PC-3 (cell line): ENCODE data around the gene SLC7A10. TPM values are rescaled to one million over a fixed set of nuclear protein-coding genes. Genes with fewer than 3 reads are reported as not detected.

Experiments used
- ATAC-seq: fragments of 200-7000 bp; cut with Tn5 transposase; 2 replicates; pipeline ENCODE4 v1.9.1; 2020; ENCODE audit warnings: mild to moderate bottlenecking, moderate library complexity
- BruUV-seq: library from RNA; stranded (reverse); fragments of 400-500 nt; replicated peaks from 2 replicates; lab custom pipeline; 2021; lab: Mats Ljungman, UMichigan
- CTCF ChIA-PET: fragments of 300-600 bp; sonication (Branson Sonifier 250); formaldehyde crosslinking; loops from one replicate; lab custom pipeline; 2022; ENCODE audit warnings: antibody characterized with exemption; lab: Charles Lee
- POLR2A ChIA-PET: fragments of 300-600 bp; sonication (Branson Sonifier 250); formaldehyde crosslinking; loops from one replicate; lab custom pipeline; 2022; ENCODE audit warnings: antibody characterized with exemption; ENCODE audit not compliant: unreplicated experiment; lab: Charles Lee
- DNase-seq: peaks from one replicate; pipeline ENCODE4 v3.0.0-alpha.2; 2015
- H2AFZ ChIP-seq: fragments of 300-600 bp; sonication (generic); 2 replicates; pipeline ENCODE4 v1.6.0; 2016; ENCODE audit warnings: antibody characterized with exemption, low read length
- H3F3A ChIP-seq: fragments of 300-600 bp; sonication (generic); one replicate; pipeline ENCODE4 v1.6.0; 2017; ENCODE audit warnings: antibody characterized with exemption, low read length, control low read depth, mild to moderate bottlenecking; ENCODE audit not compliant: unreplicated experiment
- H3K27ac ChIP-seq: fragments of 300-600 bp; sonication (generic); 2 replicates; pipeline ENCODE4 v1.5.1; 2016; ENCODE audit warnings: mild to moderate bottlenecking, low read length
- H3K27me3 ChIP-seq: fragments of 300-600 bp; sonication (generic); 2 replicates; pipeline ENCODE4 v1.6.1; 2016; ENCODE audit warnings: low read length, mixed read lengths
- H3K36me3 ChIP-seq: fragments of 300-600 bp; sonication (generic); 2 replicates; pipeline ENCODE4 v1.6.1; 2016; ENCODE audit warnings: low read depth, mixed run types, low read length, mixed read lengths
- H3K4me1 ChIP-seq: fragments of 300-600 bp; sonication (generic); 2 replicates; pipeline ENCODE4 v1.5.1; 2016; ENCODE audit warnings: low read length; ENCODE audit not compliant: insufficient read depth
- H3K4me2 ChIP-seq: fragments of 300-600 bp; sonication (generic); 2 replicates; pipeline ENCODE4 v1.6.0; 2016; ENCODE audit warnings: low read length
- H3K4me3 ChIP-seq: fragments of 300-600 bp; sonication (generic); 2 replicates; pipeline ENCODE4 v1.5.1; 2016; ENCODE audit warnings: mild to moderate bottlenecking, low read length, mixed read lengths
- H3K79me2 ChIP-seq: fragments of 300-600 bp; sonication (generic); 2 replicates; pipeline ENCODE4 v1.6.1; 2017; ENCODE audit warnings: low read length, mixed read lengths
- H3K9ac ChIP-seq: fragments of 300-600 bp; sonication (generic); 2 replicates; pipeline ENCODE4 v1.6.0; 2016; ENCODE audit warnings: mild to moderate bottlenecking, low read length
- H3K9me2 ChIP-seq: fragments of 300-600 bp; sonication (generic); replicated peaks from 2 replicates; pipeline ENCODE4 v1.6.1; 2016; ENCODE audit warnings: mixed run types, low read length, mixed read lengths
- H3K9me3 ChIP-seq: fragments of 300-600 bp; sonication (generic); 2 replicates; pipeline ENCODE4 v1.6.1; 2016; ENCODE audit warnings: low read length, mixed read lengths
- H4K20me1 ChIP-seq: fragments of 300-600 bp; sonication (generic); 2 replicates; pipeline ENCODE4 v1.6.1; 2016; ENCODE audit warnings: low read length, mixed read lengths
- EZH2 ChIP-seq: fragments of 300-600 bp; sonication (generic); IDR thresholded peaks from one replicate; pipeline ENCODE4 v1.6.1; 2017; ENCODE audit warnings: antibody characterized with exemption, mild to moderate bottlenecking, low read length; ENCODE audit not compliant: unreplicated experiment
- EZH2phosphoT487 ChIP-seq: fragments of 300-600 bp; sonication (generic); IDR thresholded peaks from 2 replicates; pipeline ENCODE4 v1.6.1; 2018; ENCODE audit warnings: mild to moderate bottlenecking, antibody characterized with exemption, low read length, borderline replicate concordance
- intact Hi-C: fragments of 100-400 bp; cut with micrococcal nuclease; formaldehyde crosslinking; loops from 2 replicates; pipeline ENCODE4 v1.9.0; 2023
- total RNA-seq: library from RNA; depleted of rRNA; stranded (reverse); fragments of >200 nt; gene quantifications from 2 replicates; pipeline ENCODE4 v1.2.3, GENCODE V29; 2014
- TF ChIP-seq, protein P1 (sequence below): fragments of 300-600 bp; sonication (generic); conservative IDR thresholded peaks from 2 replicates; pipeline ENCODE4 v1.5.1; 2017; ENCODE audit warnings: antibody characterized with exemption, low read depth, mild to moderate bottlenecking, low read length

SLC7A10 gene
- total RNA-seq, 1 experiment from 2014 or later, result not detected

DNA sequence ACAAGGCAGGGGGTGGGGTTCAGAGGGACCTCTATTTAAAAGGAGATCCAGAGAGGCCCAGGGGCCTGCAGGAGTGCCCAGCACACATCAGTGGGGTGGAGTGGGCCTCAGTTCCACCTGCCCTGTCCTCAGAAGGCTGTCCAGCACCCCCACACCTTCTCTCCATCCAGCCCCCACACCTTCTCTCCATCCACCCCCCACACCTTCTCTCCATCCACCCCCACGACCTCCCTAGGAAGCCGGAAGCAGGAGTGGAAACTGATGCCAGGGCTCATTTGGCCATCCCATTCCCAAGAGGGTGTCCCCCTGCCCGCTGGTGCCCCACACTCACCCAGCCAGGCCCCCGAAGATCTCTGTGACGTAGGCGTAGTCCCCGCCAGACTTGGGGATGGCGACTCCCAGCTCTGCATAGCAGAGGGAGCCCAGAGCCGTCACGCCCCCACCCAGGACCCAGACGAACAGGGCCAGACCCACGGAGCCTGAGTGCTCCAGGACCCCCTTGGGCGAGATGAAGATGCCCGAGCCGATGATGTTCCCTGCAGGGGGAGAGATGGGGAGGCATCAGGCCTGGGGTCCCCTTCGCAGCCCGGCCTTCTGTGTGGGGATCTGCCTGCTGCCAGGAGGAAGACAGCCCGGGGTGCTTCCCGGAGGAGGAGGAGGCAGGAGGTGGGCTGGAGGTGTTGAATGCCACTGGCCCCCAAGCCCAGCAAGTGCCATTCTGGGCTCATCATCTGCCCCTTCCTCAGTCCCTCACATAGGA, 10.0 kb downstream of the SLC7A10 start:
- no peak overlapping the region for H3K27ac ChIP-seq
- ATAC-seq (no peak), DNase-seq (no peak)
- BruUV-seq, result no TSS peak
- H3K27me3 ChIP-seq, result no peaks in the 10 kb centered on the region
- no peaks in the 10 kb centered on the region for H3K9me3 ChIP-seq
- H4K20me1 ChIP-seq, result no peaks in the 10 kb centered on the region
- no peaks in the 10 kb centered on the region for H3K36me3 ChIP-seq
- H3K4me3 ChIP-seq, result no peak overlapping the region
- ChIA-PET CTCF (no interaction called here), POLR2A (no interaction called here)
- no peaks in the 10 kb centered on the region for H3K79me2 ChIP-seq
- H3K9me2 ChIP-seq, result no peaks in the 10 kb centered on the region
- TF ChIP-seq, protein P1, sequence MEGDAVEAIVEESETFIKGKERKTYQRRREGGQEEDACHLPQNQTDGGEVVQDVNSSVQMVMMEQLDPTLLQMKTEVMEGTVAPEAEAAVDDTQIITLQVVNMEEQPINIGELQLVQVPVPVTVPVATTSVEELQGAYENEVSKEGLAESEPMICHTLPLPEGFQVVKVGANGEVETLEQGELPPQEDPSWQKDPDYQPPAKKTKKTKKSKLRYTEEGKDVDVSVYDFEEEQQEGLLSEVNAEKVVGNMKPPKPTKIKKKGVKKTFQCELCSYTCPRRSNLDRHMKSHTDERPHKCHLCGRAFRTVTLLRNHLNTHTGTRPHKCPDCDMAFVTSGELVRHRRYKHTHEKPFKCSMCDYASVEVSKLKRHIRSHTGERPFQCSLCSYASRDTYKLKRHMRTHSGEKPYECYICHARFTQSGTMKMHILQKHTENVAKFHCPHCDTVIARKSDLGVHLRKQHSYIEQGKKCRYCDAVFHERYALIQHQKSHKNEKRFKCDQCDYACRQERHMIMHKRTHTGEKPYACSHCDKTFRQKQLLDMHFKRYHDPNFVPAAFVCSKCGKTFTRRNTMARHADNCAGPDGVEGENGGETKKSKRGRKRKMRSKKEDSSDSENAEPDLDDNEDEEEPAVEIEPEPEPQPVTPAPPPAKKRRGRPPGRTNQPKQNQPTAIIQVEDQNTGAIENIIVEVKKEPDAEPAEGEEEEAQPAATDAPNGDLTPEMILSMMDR, result no peak
- TF ChIP-seq EZH2 (no peak), EZH2phosphoT487 (no peak)
- intact Hi-C loops, result no loop called here
- no peak overlapping the region for H2AFZ ChIP-seq
- H3K4me1 ChIP-seq, result no peaks in the 10 kb centered on the region
- H3F3A ChIP-seq, result no peaks in the 10 kb centered on the region
- no peak overlapping the region for H3K9ac ChIP-seq
- no peak overlapping the region for H3K4me2 ChIP-seq

DNA sequence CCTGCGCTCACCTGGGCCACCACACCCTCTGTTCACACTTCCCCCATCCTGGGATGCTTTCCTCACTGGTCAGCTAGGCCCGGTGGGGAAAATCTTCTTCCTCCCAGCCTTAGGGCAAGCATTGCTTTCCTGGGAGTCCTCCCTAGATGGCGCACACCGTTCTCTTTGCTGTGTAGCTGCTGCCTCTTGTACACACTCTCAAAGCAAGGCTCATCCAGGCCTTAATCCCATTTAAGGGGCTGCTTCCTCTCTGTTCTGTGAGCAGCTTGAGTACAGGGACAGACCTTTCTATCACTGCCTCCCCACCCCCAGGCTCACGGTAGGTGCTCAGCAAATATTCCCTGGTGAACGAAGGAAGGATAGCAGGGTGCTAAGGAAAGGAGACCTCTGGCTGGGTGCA, 11.1 kb downstream of the SLC7A10 start:
- no peak overlapping the region for H3K9ac ChIP-seq
- H3K9me2 ChIP-seq, result no peaks in the 10 kb centered on the region
- POLR2A ChIA-PET, result no interaction called here
- H2AFZ ChIP-seq, result no peak overlapping the region
- no peaks in the 10 kb centered on the region for H3F3A ChIP-seq
- CTCF ChIA-PET, result no interaction called here
- H3K4me2 ChIP-seq, result no peak overlapping the region
- no peaks in the 10 kb centered on the region for H3K79me2 ChIP-seq
- H4K20me1 ChIP-seq, result no peaks in the 10 kb centered on the region
- no peak for ATAC-seq
- intact Hi-C loops, result no loop called here
- BruUV-seq, result no TSS peak
- TF ChIP-seq, protein P1, result peak; percentile 34; the same call in 1 of the 2 replicates
- TF ChIP-seq EZH2 (no peak), EZH2phosphoT487 (no peak)
- DNase-seq, result peak; percentile 4
- no peaks in the 10 kb centered on the region for H3K4me1 ChIP-seq
- H3K9me3 ChIP-seq, result no peaks in the 10 kb centered on the region
- H3K4me3 ChIP-seq, result no peak overlapping the region
- H3K27ac ChIP-seq, result no peak overlapping the region
- no peaks in the 10 kb centered on the region for H3K27me3 ChIP-seq
- no peaks in the 10 kb centered on the region for H3K36me3 ChIP-seq

GRCh38 chr19:33212436-33213172, 13.0 kb downstream of the SLC7A10 start:
- H3K4me1 ChIP-seq, result no peaks in the 10 kb centered on the region
- no peaks in the 10 kb centered on the region for H3K79me2 ChIP-seq
- ATAC-seq (no peak), DNase-seq (no peak)
- POLR2A ChIA-PET, result no interaction called here
- no peaks in the 10 kb centered on the region for H3K27me3 ChIP-seq
- no peak overlapping the region for H2AFZ ChIP-seq
- BruUV-seq, result no TSS peak
- H3K27ac ChIP-seq, result no peak overlapping the region
- no peaks in the 10 kb centered on the region for H3K36me3 ChIP-seq
- no peak overlapping the region for H3K9ac ChIP-seq
- H4K20me1 ChIP-seq, result no peaks in the 10 kb centered on the region
- intact Hi-C loops, result no loop called here
- H3K9me2 ChIP-seq, result no peaks in the 10 kb centered on the region
- TF ChIP-seq EZH2, result no peak
- TF ChIP-seq, protein P1, result no peak
- no peak for TF ChIP-seq EZH2phosphoT487
- no peaks in the 10 kb centered on the region for H3F3A ChIP-seq
- H3K4me3 ChIP-seq, result no peak overlapping the region
- no peaks in the 10 kb centered on the region for H3K9me3 ChIP-seq
- CTCF ChIA-PET, result no interaction called here
- no peak overlapping the region for H3K4me2 ChIP-seq
